GM21423 (cell line): ENCODE data around the gene ZNF77.
A peak's percentile ranks its signal among the peaks of the same experiment; 100 is the strongest.
"Not testable (repeated sequence)": the region's sequence is repeated elsewhere in the genome, so short reads cannot be mapped to it uniquely, and the experiment has no call there.

ENCODE experiments used
- ATAC-seq: cut with Tn5 transposase; IDR thresholded peaks from one replicate; pipeline ENCODE4 v1.9.1; 2021; ENCODE audit warnings: mild to moderate bottlenecking, moderate library complexity; ENCODE audit not compliant: unreplicated experiment

ZNF77 gene

GRCh38 chr19:2944775-2945574, at the start of gene ZNF77:
TSS of gene ZNF77 (minus strand) at chr19:2944971. CDS start at chr19:2944840, 131 bp downstream.
- peak; percentile 91 for ATAC-seq

- ATAC-seq, result no peak
These were observed 48.8 kb upstream of the ZNF77 start for GRCh38 chr19:2993579-2993978.

- no peak for ATAC-seq
These were observed 48.2 kb upstream of the ZNF77 start for GRCh38 chr19:2992958-2993357.

GRCh38 chr19:2992333-2992732, 47.6 kb upstream of the ZNF77 start:
- ATAC-seq, result not testable (repeated sequence)

- ATAC-seq, result no peak
These were observed 44.6 kb upstream of the ZNF77 start for GRCh38 chr19:2989236-2989946.

- ATAC-seq, result no peak
These were observed 43.8 kb upstream of the ZNF77 start for GRCh38 chr19:2988568-2988967.

GRCh38 chr19:2987797-2988196, 43.0 kb upstream of the ZNF77 start:
- no peak for ATAC-seq

GRCh38 chr19:2986951-2987524, 42.3 kb upstream of the ZNF77 start:
- ATAC-seq, result no peak

- ATAC-seq, result no peak
These were observed 39.4 kb upstream of the ZNF77 start for GRCh38 chr19:2984215-2984528.

GRCh38 chr19:2983351-2984214, 38.8 kb upstream of the ZNF77 start:
- ATAC-seq, result no peak

GRCh38 chr19:2982983-2983350, 38.2 kb upstream of the ZNF77 start:
- ATAC-seq, result no peak

GRCh38 chr19:2982561-2982960, 37.8 kb upstream of the ZNF77 start:
- ATAC-seq, result no peak

GRCh38 chr19:2981898-2982297, 37.1 kb upstream of the ZNF77 start:
- no peak for ATAC-seq

- ATAC-seq, result no peak
These were observed 34.0 kb upstream of the ZNF77 start for GRCh38 chr19:2978772-2979171.

- no peak for ATAC-seq
These were observed 33.5 kb upstream of the ZNF77 start for GRCh38 chr19:2978166-2978767.

GRCh38 chr19:2977746-2978138, 33.0 kb upstream of the ZNF77 start:
- no peak for ATAC-seq

- ATAC-seq, result peak; percentile 93
These were observed 32.4 kb upstream of the ZNF77 start, which contains the start of gene TLE6 for GRCh38 chr19:2977001-2977745. TSS of gene TLE6 (plus strand) at chr19:2977564. CDS start at chr19:2978234, 670 bp downstream.

GRCh38 chr19:2976609-2977000, 31.8 kb upstream of the ZNF77 start:
- ATAC-seq, result no peak

GRCh38 chr19:2974342-2975041, 29.7 kb upstream of the ZNF77 start:
- no peak for ATAC-seq
